K562 (cell line): ENCODE results near the gene DHPS. TPM values are rescaled to one million over a fixed set of nuclear protein-coding genes. Genes with fewer than 3 reads are reported as not detected.

Experiments used
- CBX1 ChIP-seq: sonication (generic); IDR thresholded peaks from 2 replicates; pipeline ENCODE4 v1.6.1; 2016; ENCODE audit warnings: antibody characterized with exemption, low read depth, mild to moderate bottlenecking
- CHAMP1 ChIP-seq: fragments of 450-650 bp; IDR thresholded peaks from 2 replicates; pipeline ENCODE4 v1.6.1; 2016; ENCODE audit warnings: mild to moderate bottlenecking
- EP300 ChIP-seq: IDR thresholded peaks from 2 replicates; pipeline ENCODE4 v1.6.1; 2012; ENCODE audit warnings: low read length, improper control_type of control experiment
- HBP1 ChIP-seq: fragments of 450-650 bp; formaldehyde crosslinking; IDR thresholded peaks from 2 replicates; pipeline ENCODE4 v1.4.0; 2022; ENCODE audit warnings: missing genetic modification characterization
- HCFC1 ChIP-seq: IDR thresholded peaks from 2 replicates; pipeline ENCODE4 v1.6.1; 2012; ENCODE audit warnings: low read depth, low read length, improper control_type of control experiment
- KAT2B ChIP-seq: IDR thresholded peaks from one replicate; pipeline ENCODE4 v1.6.1; 2012; ENCODE audit warnings: low read depth, mild to moderate bottlenecking, control low read depth, inconsistent platforms, low read length, moderate library complexity
- KHSRP ChIP-seq: fragments of 450-650 bp; IDR thresholded peaks from 2 replicates; pipeline ENCODE4 v1.6.1; 2017
- MBD1 ChIP-seq: fragments of 250-450 bp; sonication (Bioruptor Pico); IDR thresholded peaks from 2 replicates; pipeline ENCODE4 v1.8.0; 2022; ENCODE audit warnings: inconsistent platforms
- MED1 ChIP-seq: sonication (generic); formaldehyde crosslinking; IDR thresholded peaks from 2 replicates; pipeline ENCODE4 v1.8.1; 2023; ENCODE audit warnings: missing genetic modification reagents, borderline replicate concordance
- NCOA2 ChIP-seq, 2 experiments: fragments of 450-650 bp; IDR thresholded peaks; 2 replicates each; pipeline ENCODE4 v1.6.1; 2018; ENCODE audit warnings: mild to moderate bottlenecking in 2 of 2, moderate library complexity in 1 of 2; ENCODE audit not compliant: partially characterized antibody in 2 of 2
- NFRKB ChIP-seq: fragments of 450-650 bp; IDR thresholded peaks from 2 replicates; pipeline ENCODE4 v1.6.1; 2016; ENCODE audit warnings: low read depth
- PML ChIP-seq: IDR thresholded peaks from 2 replicates; pipeline ENCODE4 v1.6.1; 2012; ENCODE audit warnings: low read length, inconsistent platforms
- RFX7 ChIP-seq: fragments of 250-450 bp; sonication (Bioruptor Pico); IDR thresholded peaks from 2 replicates; pipeline ENCODE4 v1.5.1; 2021; ENCODE audit warnings: mild to moderate bottlenecking
- SP1 ChIP-seq: sonication (generic); formaldehyde crosslinking; IDR thresholded peaks from 2 replicates; pipeline ENCODE4 v1.8.1; 2022; ENCODE audit warnings: mild to moderate bottlenecking, missing genetic modification reagents
- TAL1 ChIP-seq: fragments of 450-650 bp; IDR thresholded peaks from 2 replicates; pipeline ENCODE4 v1.6.1; 2016; ENCODE audit warnings: mild to moderate bottlenecking
- TEAD4 ChIP-seq, 2 experiments: sonication (generic) in 1 of 2; formaldehyde crosslinking in 1 of 2; IDR thresholded peaks; 2 replicates each; pipeline versions ENCODE4 v1.6.1 to v1.8.0; 2012 to 2022; ENCODE audit warnings: borderline replicate concordance in 1 of 2, inconsistent platforms in 1 of 2, low read length in 1 of 2, mild to moderate bottlenecking in 1 of 2, missing genetic modification reagents in 1 of 2
- YY1 ChIP-seq, 3 experiments: IDR thresholded peaks; 2 replicates each; pipeline ENCODE4 v1.6.1; 2011; ENCODE audit warnings: low read length in 2 of 3, mild to moderate bottlenecking in 2 of 3, moderate library complexity in 2 of 3, borderline replicate concordance in 1 of 3, control low read depth in 1 of 3, low read depth in 1 of 3; ENCODE audit not compliant: insufficient read depth in 3 of 3, insufficient replicate concordance in 2 of 3, control insufficient read depth in 1 of 3, insufficient read length in 1 of 3; ENCODE audit errors: extremely low read depth in 1 of 3
- ZBTB2 ChIP-seq: fragments of 450-650 bp; IDR thresholded peaks from 2 replicates; pipeline ENCODE4 v1.6.1; 2016; ENCODE audit warnings: antibody characterized with exemption
- ZNF263 ChIP-seq: sonication (generic); formaldehyde crosslinking; IDR thresholded peaks from 2 replicates; pipeline ENCODE4 v1.8.0; 2022; ENCODE audit warnings: mild to moderate bottlenecking, missing genetic modification reagents, borderline replicate concordance
- polyA plus RNA-seq, 8 experiments: library from polyadenylated mRNA; depleted of rRNA in 4 of 8; stranded (reverse) in 5 of 8; unstranded in 3 of 8; fragments of >200 nt; fragmentation: Nextera tagmentation in 2 of 8; fragmentation: Illumina TruSeq in 1 of 8; extraction: Ambion mirVana in 2 of 8; extraction: Trizol in 1 of 8; gene quantifications; 2 replicates each; pipeline versions ENCODE4 v1.2.1 to v1.2.3, GENCODE V29; 2011 to 2014; ENCODE audit warnings: inconsistent platforms in 1 of 8, missing spikeins in 1 of 8
- total RNA-seq, 7 experiments: library from RNA; depleted of rRNA in 6 of 7; stranded (reverse); fragments of >200 nt in 6 of 7; fragmentation: Illumina TruSeq in 2 of 7; extraction: Trizol in 2 of 7; gene quantifications; 2 replicates each; pipeline versions ENCODE4 v1.2.1 to v1.2.3, GENCODE V29; 2011 to 2021; ENCODE audit warnings: low replicate concordance in 1 of 7

The DHPS gene
- total and polyA plus RNA-seq, 9 of the 15 experiments (the other 6 are each of a cell fraction or from before 2014, with no cell fraction given): 47.1 to 110 (median 79.9) TPM

- no peak for TF ChIP-seq CHAMP1
- TF ChIP-seq HBP1 (CRISPR knock-in tag): peak; percentile 18; the same call in 1 of the 2 replicates
- no peak for TF ChIP-seq RFX7 (CRISPR knock-in tag)
- TF ChIP-seq KHSRP: no peak
- peak; percentile 55 for TF ChIP-seq PML
- TF ChIP-seq EP300: no peak; the same call in 1 of the 2 replicates
- no peak for TF ChIP-seq TAL1
- peak; percentile 80 to 97 (median 95) for TF ChIP-seq YY1 (IDR thresholded peaks at IDR 0.05; ENCODE audit: borderline replicate concordance in 1 of 3, control insufficient read depth in 1 of 3, extremely low read depth in 1 of 3, insufficient read depth in 3 of 3, insufficient read length in 1 of 3, insufficient replicate concordance in 2 of 3, low read depth in 1 of 3, low read length in 2 of 3)
- TF ChIP-seq MBD1 (CRISPR knock-in tag): no peak
- TF ChIP-seq NCOA2 (IDR thresholded peaks at IDR 0.05; ENCODE audit: partially characterized antibody in 2 of 2): no peak
- TF ChIP-seq NFRKB: peak; percentile 71; the same call in 1 of the 2 replicates
- no peak for TF ChIP-seq MED1 (CRISPR knock-in tag)
- peak; percentile 79 for TF ChIP-seq HCFC1
- TF ChIP-seq KAT2B: no peak
- TF ChIP-seq TEAD4 (IDR thresholded peaks at IDR 0.05; ENCODE audit: low read length): no peak
- TF ChIP-seq TEAD4 (CRISPR knock-in tag; IDR thresholded peaks at IDR 0.05; ENCODE audit: borderline replicate concordance): 0 out of 2 replicates have a peak, but pooled peaks have one; percentile 65
- peak; percentile 77 for TF ChIP-seq SP1
- peak; percentile 60; the same call in 1 of the 2 replicates for TF ChIP-seq ZNF263 (CRISPR knock-in tag)
- TF ChIP-seq ZBTB2: no peak
- TF ChIP-seq CBX1: no peak; the same call in 1 of the 2 replicates
These were observed at the start of gene DHPS (continued) for GRCh38 chr19:12681074-12681987.
